Measurements from ENCODE around the gene FAM184A.
"Not testable (repeated sequence)": the region's sequence is repeated elsewhere in the genome, so short reads cannot be mapped to it uniquely, and the experiment has no call there.

The FAM184A gene

GRCh38 chr6:119100115-119100514, 21.7 kb upstream of the FAM184A start:
- no peak overlapping the region for H2AFZ ChIP-seq (ENCODE audit: low read depth, low read length)
- no peak overlapping the region for H3K27ac ChIP-seq (ENCODE audit: low read length)
- no peaks in the 10 kb centered on the region for H3K27me3 ChIP-seq (ENCODE audit: insufficient read depth, low read length, poor library complexity)
- ATAC-seq (ENCODE audit: insufficient read depth, low read depth): no peak
- H3K9me3 ChIP-seq (ENCODE audit: insufficient read depth, low read length, severe bottlenecking): no peaks in the 10 kb centered on the region
- H4K20me1 ChIP-seq (ENCODE audit: insufficient read depth, low read length): no peaks in the 10 kb centered on the region
- no peaks in the 10 kb centered on the region for H3K36me3 ChIP-seq (ENCODE audit: insufficient read depth, low read length)
- H3K79me2 ChIP-seq (ENCODE audit: insufficient read depth, low read length): no peaks in the 10 kb centered on the region
- no peaks in the 10 kb centered on the region for H3K4me1 ChIP-seq (ENCODE audit: insufficient read depth, low read length)
- DNase-seq: no peak
- no peak overlapping the region for H3K9ac ChIP-seq (ENCODE audit: low read depth, low read length)
- no peak overlapping the region for H3K4me2 ChIP-seq (ENCODE audit: insufficient read depth, low read length)
- no peak for TF ChIP-seq CTCF (IDR thresholded peaks at IDR 0.05; ENCODE audit: borderline replicate concordance, extremely low read depth, low read length, poor library complexity, severe bottlenecking)
- TF ChIP-seq EZH2 (IDR thresholded peaks at IDR 0.05; ENCODE audit: borderline replicate concordance, low read depth, low read length, severe bottlenecking): no peak
- no peak overlapping the region for H3K4me3 ChIP-seq (ENCODE audit: low read depth in 1 of 2, low read length in 2 of 2)

DNA sequence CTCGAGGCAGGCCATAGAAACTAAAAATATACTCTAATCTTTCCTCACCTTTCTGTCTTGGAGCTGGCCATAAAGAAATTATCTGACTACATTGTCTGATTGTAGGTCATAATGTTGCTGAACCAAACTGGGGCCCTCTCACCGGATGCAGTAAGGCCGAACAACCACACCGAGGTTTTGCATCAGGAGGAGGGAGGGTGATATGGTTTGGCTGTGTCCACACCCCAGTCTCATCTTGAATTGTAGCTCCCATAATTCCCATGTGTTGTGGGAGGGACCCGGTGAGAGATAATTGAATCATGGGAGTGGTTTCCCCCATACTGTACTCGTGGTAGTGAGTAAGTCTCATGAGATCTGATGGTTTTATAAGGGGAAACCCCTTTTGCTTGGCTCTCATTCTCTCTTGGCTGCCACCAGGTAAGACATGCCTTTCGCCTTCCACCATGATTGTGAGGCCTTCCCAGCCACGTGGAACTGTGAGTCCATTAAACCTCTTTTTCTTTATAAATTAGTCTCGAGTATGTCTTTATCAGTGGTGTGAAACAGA, 19.4 kb upstream of the FAM184A start:
- ATAC-seq (ENCODE audit: insufficient read depth, low read depth); H2AFZ ChIP-seq (ENCODE audit: low read depth, low read length); H3K27me3 ChIP-seq (ENCODE audit: insufficient read depth, low read length, poor library complexity): not testable (repeated sequence)

DNA sequence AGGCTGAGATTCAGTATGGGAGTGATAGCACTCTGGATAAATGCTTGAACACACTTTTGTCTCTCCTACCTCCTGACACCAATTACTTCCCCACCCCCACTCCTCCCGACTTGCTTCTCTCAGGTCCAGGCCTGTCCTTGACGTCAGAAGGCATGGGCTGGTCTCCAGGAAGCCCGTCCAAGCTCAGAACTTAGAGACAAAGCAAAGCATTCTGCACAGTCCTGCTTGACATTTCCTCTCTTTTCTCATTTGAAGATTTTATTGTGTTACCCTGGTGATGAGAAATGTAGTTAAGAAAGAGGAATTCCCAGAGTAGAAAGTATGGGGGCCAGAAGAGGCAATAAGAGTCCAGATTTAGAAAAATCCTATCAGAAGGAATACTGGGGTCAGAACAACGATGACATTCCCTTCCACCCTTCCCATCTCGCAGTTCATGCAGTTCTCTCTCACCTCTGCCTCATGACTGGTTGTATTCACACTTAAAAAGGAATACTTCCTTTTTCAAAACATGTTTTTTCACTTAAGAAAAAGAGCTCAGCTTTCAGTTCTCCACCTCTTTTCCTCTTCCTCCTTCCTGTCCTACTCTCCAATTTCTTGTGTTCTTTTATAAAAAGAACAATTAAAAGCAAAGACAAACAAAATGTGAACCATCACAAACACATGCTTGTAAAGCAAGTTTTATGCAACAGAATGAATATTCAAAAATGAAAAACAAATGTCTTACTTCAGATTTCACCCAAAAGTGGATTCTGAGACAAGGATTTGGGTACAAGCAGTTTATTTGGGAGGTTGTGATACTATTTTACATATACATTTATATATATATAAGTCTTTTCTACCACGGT, 18.5 kb upstream of the FAM184A start:
- H3K4me2 ChIP-seq (ENCODE audit: insufficient read depth, low read length): no peak overlapping the region
- ATAC-seq (ENCODE audit: insufficient read depth, low read depth) (no peak), DNase-seq (no peak)
- H3K4me3 ChIP-seq (ENCODE audit: low read depth in 1 of 2, low read length in 2 of 2): no peak overlapping the region
- H2AFZ ChIP-seq (ENCODE audit: low read depth, low read length): no peak overlapping the region
- no peaks in the 10 kb centered on the region for H3K9me3 ChIP-seq (ENCODE audit: insufficient read depth, low read length, severe bottlenecking)
- no peaks in the 10 kb centered on the region for H4K20me1 ChIP-seq (ENCODE audit: insufficient read depth, low read length)
- no peaks in the 10 kb centered on the region for H3K4me1 ChIP-seq (ENCODE audit: insufficient read depth, low read length)
- H3K36me3 ChIP-seq (ENCODE audit: insufficient read depth, low read length): no peaks in the 10 kb centered on the region
- no peak overlapping the region for H3K27ac ChIP-seq (ENCODE audit: low read length)
- H3K9ac ChIP-seq (ENCODE audit: low read depth, low read length): no peak overlapping the region
- H3K27me3 ChIP-seq (ENCODE audit: insufficient read depth, low read length, poor library complexity): peaks cover 3% of the 10 kb centered on the region
- H3K79me2 ChIP-seq (ENCODE audit: insufficient read depth, low read length): no peaks in the 10 kb centered on the region
- TF ChIP-seq EZH2 (IDR thresholded peaks at IDR 0.05; ENCODE audit: borderline replicate concordance, low read depth, low read length, severe bottlenecking): no peak

More for the DNA sequence above, 19.4 kb upstream of the FAM184A start:
- not testable (repeated sequence) for H3K9ac ChIP-seq (ENCODE audit: low read depth, low read length); H3K79me2 ChIP-seq (ENCODE audit: insufficient read depth, low read length); H3K9me3 ChIP-seq (ENCODE audit: insufficient read depth, low read length, severe bottlenecking); H3K4me1 ChIP-seq (ENCODE audit: insufficient read depth, low read length); H4K20me1 ChIP-seq (ENCODE audit: insufficient read depth, low read length); H3K4me2 ChIP-seq (ENCODE audit: insufficient read depth, low read length); DNase-seq; H3K4me3 ChIP-seq (ENCODE audit: low read depth in 1 of 2, low read length in 2 of 2); H3K36me3 ChIP-seq (ENCODE audit: insufficient read depth, low read length); H3K27ac ChIP-seq (ENCODE audit: low read length)

GRCh38 chr6:119090256-119090655, 11.8 kb upstream of the FAM184A start:
- no peak for TF ChIP-seq CTCF (IDR thresholded peaks at IDR 0.05; ENCODE audit: borderline replicate concordance, extremely low read depth, low read length, poor library complexity, severe bottlenecking)
- TF ChIP-seq EZH2 (IDR thresholded peaks at IDR 0.05; ENCODE audit: borderline replicate concordance, low read depth, low read length, severe bottlenecking): no peak
- no peaks in the 10 kb centered on the region for H4K20me1 ChIP-seq (ENCODE audit: insufficient read depth, low read length)
- DNase-seq (no peak), ATAC-seq (ENCODE audit: insufficient read depth, low read depth) (no peak)
- H3K9me3 ChIP-seq (ENCODE audit: insufficient read depth, low read length, severe bottlenecking): no peaks in the 10 kb centered on the region
- H3K79me2 ChIP-seq (ENCODE audit: insufficient read depth, low read length): no peaks in the 10 kb centered on the region
- H3K4me2 ChIP-seq (ENCODE audit: insufficient read depth, low read length): no peak overlapping the region
- H3K9ac ChIP-seq (ENCODE audit: low read depth, low read length): no peak overlapping the region
- no peak overlapping the region for H3K27ac ChIP-seq (ENCODE audit: low read length)
- no peaks in the 10 kb centered on the region for H3K4me1 ChIP-seq (ENCODE audit: insufficient read depth, low read length)
- H3K27me3 ChIP-seq (ENCODE audit: insufficient read depth, low read length, poor library complexity): peaks cover 3% of the 10 kb centered on the region
- H2AFZ ChIP-seq (ENCODE audit: low read depth, low read length): no peak overlapping the region
- no peak overlapping the region for H3K4me3 ChIP-seq (ENCODE audit: low read depth in 1 of 2, low read length in 2 of 2)
- H3K36me3 ChIP-seq (ENCODE audit: insufficient read depth, low read length): no peaks in the 10 kb centered on the region
